GM12873 (cell line): ENCODE results near the gene BRMS1L.

Source experiments
- TF ChIP-seq, protein P1 (sequence below): IDR thresholded peaks from 2 replicates; pipeline ENCODE4 v1.5.1; 2012; ENCODE audit warnings: low read depth, mild to moderate bottlenecking, moderate library complexity, low read length, control low read depth; ENCODE audit not compliant: insufficient read depth; ENCODE audit errors: missing control alignments

BRMS1L gene

GRCh38 chr14:35851823-35852222 lies 25.7 kb downstream of the BRMS1L start:
- TF ChIP-seq, protein P1, sequence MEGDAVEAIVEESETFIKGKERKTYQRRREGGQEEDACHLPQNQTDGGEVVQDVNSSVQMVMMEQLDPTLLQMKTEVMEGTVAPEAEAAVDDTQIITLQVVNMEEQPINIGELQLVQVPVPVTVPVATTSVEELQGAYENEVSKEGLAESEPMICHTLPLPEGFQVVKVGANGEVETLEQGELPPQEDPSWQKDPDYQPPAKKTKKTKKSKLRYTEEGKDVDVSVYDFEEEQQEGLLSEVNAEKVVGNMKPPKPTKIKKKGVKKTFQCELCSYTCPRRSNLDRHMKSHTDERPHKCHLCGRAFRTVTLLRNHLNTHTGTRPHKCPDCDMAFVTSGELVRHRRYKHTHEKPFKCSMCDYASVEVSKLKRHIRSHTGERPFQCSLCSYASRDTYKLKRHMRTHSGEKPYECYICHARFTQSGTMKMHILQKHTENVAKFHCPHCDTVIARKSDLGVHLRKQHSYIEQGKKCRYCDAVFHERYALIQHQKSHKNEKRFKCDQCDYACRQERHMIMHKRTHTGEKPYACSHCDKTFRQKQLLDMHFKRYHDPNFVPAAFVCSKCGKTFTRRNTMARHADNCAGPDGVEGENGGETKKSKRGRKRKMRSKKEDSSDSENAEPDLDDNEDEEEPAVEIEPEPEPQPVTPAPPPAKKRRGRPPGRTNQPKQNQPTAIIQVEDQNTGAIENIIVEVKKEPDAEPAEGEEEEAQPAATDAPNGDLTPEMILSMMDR: no peak

DNA sequence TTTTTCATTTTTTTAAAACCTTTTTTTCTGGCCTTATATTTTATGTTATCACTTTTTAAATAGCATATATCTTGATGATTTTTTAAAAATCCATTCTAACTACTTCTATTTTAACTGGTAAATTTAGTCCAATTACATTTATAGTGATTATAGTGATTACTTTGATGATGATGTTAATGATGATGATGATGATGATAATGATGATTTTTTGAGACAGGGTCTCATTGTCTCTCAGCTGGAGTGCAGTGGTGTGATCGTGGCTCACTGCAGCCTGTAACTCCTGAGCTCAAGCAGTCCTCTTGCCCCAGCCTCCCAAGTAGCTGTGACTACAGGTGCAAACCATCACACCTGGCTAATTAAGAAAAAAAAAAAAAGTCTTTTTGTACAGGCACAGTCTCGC lies 27.1 kb downstream of the BRMS1L start:
- TF ChIP-seq, protein P1: no peak

- TF ChIP-seq, protein P1: no peak
Measured at GRCh38 chr14:35854696-35855270, 28.6 kb downstream of the BRMS1L start.

GRCh38 chr14:35855876-35856481 lies 29.8 kb downstream of the BRMS1L start:
- TF ChIP-seq, protein P1: no peak

DNA sequence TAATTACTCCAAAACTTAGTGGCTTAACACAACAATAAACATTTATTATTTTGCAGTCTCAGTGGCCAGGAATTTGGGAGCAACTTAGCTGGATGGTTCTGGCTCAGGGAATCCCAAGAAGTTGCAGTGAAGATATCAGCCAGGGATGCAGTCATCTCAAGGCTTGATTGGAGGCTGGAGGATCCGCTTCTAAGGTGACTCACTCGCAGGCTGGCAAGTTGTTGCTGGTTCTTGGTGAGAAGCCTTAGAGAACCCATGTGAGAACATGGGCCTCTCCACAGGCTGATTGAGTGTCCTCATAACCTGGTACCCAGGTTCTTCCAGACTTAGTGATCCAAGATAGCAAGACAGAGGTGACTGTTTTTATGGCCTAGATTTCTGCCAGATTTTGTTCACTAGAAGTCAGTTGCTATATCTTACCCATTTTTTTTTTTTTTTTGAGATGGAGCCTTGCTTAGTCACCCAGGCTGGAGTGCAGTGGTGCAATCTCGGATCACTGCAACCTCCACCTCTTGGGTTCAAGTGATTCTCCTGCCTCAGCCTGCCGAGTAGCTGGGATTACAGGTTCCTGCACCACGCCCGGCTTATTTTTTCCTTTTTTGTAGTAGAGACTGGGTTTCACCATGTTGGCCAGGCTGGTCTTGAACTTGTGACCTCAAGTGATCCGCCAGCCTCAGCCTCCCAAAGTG lies 32.5 kb downstream of the BRMS1L start:
- TF ChIP-seq, protein P1: no peak

- TF ChIP-seq, protein P1: no peak
Measured at GRCh38 chr14:35861204-35861868, 35.2 kb downstream of the BRMS1L start.
